Transverse colon (tissue), 4 donors: ENCODE measurements around the gene SERGEF. TPM values are rescaled to one million over a fixed set of nuclear protein-coding genes. Genes with fewer than 3 reads are reported as not detected.

Experiments
- DNase-seq: peaks from one replicate; pipeline ENCODE4 v3.0.0-alpha.2; 2019
- H3K27ac ChIP-seq, 4 donors: fragments of 200-600 bp; sonication (generic); 2 replicates each; pipeline ENCODE4 v1.5.1; 2016 to 2018; ENCODE audit warnings: inconsistent platforms in 4 of 4
- H3K27me3 ChIP-seq: fragments of 200-600 bp; sonication (generic); 2 replicates; pipeline ENCODE4 v1.5.1; 2017; ENCODE audit warnings: inconsistent platforms
- H3K36me3 ChIP-seq, 4 donors: fragments of 200-600 bp; sonication (generic); 2 replicates each; pipeline ENCODE4 v1.5.1; 2017 to 2019; ENCODE audit warnings: inconsistent platforms in 4 of 4
- H3K4me1 ChIP-seq, 4 donors: fragments of 200-600 bp; sonication (generic); 2 replicates each; pipeline ENCODE4 v1.5.1; 2017 to 2020; ENCODE audit warnings: inconsistent platforms in 4 of 4
- H3K4me3 ChIP-seq, 4 donors: fragments of 200-600 bp; sonication (generic); 1 replicate in 1 of 4; 2 replicates in 3 of 4; pipeline versions ENCODE4 v1.5.1 to v1.6.1; 2017 to 2019; ENCODE audit warnings: inconsistent platforms in 4 of 4
- H3K9me3 ChIP-seq, 2 donors: fragments of 200-600 bp; sonication (generic); 2 replicates each; pipeline ENCODE4 v1.5.1; 2017 to 2019; ENCODE audit warnings: inconsistent platforms in 2 of 2
- EP300 ChIP-seq: sonication (generic); formaldehyde crosslinking; IDR thresholded peaks from one replicate; pipeline ENCODE4 v1.6.1; 2017; ENCODE audit warnings: antibody characterized with exemption, low read depth
- POLR2A ChIP-seq: fragments of 450-650 bp; IDR thresholded peaks from one replicate; pipeline ENCODE4 v1.6.1; 2016; ENCODE audit warnings: antibody characterized with exemption, mild to moderate bottlenecking, moderate library complexity
- POLR2AphosphoS5 ChIP-seq, 3 donors: sonication (generic); formaldehyde crosslinking; IDR thresholded peaks; one replicate each; pipeline ENCODE4 v1.6.1; 2016; ENCODE audit warnings: antibody characterized with exemption in 3 of 3
- WGBS, 2 donors: methylation state at CpG; one replicate each; pipeline ENCODE4 v1.1.5; 2018; ENCODE audit warnings: low coverage in 1 of 2; 5-methylcytosine and 5-hydroxymethylcytosine counted together
- in situ Hi-C, 4 donors: fragments of 200-750 bp; cut with MboI; loops; one replicate each; pipeline versions ENCODE4 v1.15.0 to v1.15.1; 2017; ENCODE audit warnings: low sequenced_read_pairs in 3 of 4, low pct_ligation_motif_present in 1 of 4, low pct_unique_long_range_greater_than_20kb in 1 of 4
- intact Hi-C: fragments of 100-400 bp; cut with DNase I; formaldehyde crosslinking; loops from one replicate; pipeline ENCODE4 v1.15.1; 2023; ENCODE audit warnings: low total_unique reads
- total RNA-seq, 4 donors: library from RNA; depleted of rRNA; stranded (reverse); fragments of >200 nt; gene quantifications; one replicate each; pipeline ENCODE4 v1.1.0, GENCODE V29; 2016
- TF ChIP-seq, protein P1 (sequence below), 5 experiments: fragments of 200-600 bp in 3 of 5; fragments of 450-650 bp in 2 of 5; sonication (generic) in 3 of 5; IDR thresholded peaks; 1 replicate in 2 of 5; 2 replicates in 3 of 5; pipeline ENCODE4 v1.5.1; 2016 to 2017; ENCODE audit warnings: antibody characterized with exemption in 5 of 5, inconsistent platforms in 3 of 5, mild to moderate bottlenecking in 2 of 5, moderate library complexity in 1 of 5

The SERGEF gene
- total RNA-seq, 4 donors from 2014 or later: 11.6 to 28.9 (median 19.1) TPM

DNA sequence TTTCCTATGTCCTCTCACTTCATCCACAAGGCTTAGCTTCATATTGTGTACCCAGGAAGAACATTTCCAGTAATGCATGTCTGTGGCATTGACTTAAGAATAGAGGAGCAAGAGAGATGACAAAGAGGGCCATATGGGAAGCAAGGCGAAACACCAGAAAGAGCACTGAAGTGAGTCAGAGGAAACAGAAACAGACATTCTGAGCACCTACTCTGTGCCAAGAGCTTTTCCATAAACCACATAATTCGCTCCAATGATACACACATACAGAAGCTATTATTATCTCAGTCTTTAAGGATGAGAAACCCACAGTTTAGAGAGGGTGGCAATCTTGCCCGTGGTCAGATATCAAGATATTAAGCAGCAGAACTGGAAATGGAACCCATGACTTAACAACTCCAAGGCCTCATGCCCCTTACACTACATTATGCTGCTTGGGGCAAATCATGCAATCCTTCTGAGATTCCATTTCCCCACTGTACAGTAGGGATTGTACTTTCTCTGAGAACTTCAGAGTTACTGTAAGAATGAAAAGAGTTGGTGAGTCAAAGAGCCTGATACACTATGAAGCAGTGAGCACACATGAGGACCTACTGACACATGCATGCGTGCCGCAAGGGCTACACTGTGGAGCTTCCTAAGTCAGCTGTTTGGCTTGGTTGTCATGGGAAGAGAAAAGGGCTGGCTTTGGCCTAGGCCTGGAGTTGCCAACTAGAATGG is 151.7 kb downstream of the SERGEF start:
- no peak for DNase-seq
- Histone ChIP-seq H3K4me3 (no peak overlapping the region), H3K9me3 (no peaks in the 10 kb centered on the region), H3K36me3 (no peaks in the 10 kb centered on the region), H3K27me3 (no peaks in the 10 kb centered on the region), H3K27ac (no peak overlapping the region), H3K4me1 (no peaks in the 10 kb centered on the region)
- in situ Hi-C loops: no loop called here
- 91 to 100% methylated on average over 3 to 5 of the region's 5 CpGs for WGBS, 2 donors
- TF ChIP-seq EP300: no peak
- no peak for TF ChIP-seq POLR2A
- TF ChIP-seq POLR2AphosphoS5 (IDR thresholded peaks at IDR 0.05): no peak
- TF ChIP-seq, protein P1, sequence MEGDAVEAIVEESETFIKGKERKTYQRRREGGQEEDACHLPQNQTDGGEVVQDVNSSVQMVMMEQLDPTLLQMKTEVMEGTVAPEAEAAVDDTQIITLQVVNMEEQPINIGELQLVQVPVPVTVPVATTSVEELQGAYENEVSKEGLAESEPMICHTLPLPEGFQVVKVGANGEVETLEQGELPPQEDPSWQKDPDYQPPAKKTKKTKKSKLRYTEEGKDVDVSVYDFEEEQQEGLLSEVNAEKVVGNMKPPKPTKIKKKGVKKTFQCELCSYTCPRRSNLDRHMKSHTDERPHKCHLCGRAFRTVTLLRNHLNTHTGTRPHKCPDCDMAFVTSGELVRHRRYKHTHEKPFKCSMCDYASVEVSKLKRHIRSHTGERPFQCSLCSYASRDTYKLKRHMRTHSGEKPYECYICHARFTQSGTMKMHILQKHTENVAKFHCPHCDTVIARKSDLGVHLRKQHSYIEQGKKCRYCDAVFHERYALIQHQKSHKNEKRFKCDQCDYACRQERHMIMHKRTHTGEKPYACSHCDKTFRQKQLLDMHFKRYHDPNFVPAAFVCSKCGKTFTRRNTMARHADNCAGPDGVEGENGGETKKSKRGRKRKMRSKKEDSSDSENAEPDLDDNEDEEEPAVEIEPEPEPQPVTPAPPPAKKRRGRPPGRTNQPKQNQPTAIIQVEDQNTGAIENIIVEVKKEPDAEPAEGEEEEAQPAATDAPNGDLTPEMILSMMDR (IDR thresholded peaks at IDR 0.05): no peak
- intact Hi-C loops: no loop called here

DNA sequence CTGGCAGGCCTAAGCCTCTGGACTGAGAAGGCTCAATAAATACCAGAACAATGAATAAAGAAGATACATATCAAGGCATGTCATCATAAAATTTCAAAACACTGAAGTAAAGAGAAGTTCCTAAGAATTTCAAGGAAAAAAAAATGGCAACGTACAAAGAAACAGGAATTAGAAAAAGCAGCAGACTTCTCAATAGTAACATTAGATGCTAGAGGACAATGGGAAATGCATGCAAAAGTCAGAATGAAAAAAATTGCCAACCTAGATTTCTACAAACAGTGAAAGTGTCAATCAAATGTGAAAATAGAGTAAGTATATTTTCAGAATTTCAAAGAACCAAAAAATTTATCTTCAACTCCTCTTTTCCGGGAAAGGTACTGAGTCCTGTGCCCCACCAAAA is 153.3 kb downstream of the SERGEF start:
- WGBS, 2 donors: 88 to 96% methylated on average over 2 of the region's 2 CpGs

DNA sequence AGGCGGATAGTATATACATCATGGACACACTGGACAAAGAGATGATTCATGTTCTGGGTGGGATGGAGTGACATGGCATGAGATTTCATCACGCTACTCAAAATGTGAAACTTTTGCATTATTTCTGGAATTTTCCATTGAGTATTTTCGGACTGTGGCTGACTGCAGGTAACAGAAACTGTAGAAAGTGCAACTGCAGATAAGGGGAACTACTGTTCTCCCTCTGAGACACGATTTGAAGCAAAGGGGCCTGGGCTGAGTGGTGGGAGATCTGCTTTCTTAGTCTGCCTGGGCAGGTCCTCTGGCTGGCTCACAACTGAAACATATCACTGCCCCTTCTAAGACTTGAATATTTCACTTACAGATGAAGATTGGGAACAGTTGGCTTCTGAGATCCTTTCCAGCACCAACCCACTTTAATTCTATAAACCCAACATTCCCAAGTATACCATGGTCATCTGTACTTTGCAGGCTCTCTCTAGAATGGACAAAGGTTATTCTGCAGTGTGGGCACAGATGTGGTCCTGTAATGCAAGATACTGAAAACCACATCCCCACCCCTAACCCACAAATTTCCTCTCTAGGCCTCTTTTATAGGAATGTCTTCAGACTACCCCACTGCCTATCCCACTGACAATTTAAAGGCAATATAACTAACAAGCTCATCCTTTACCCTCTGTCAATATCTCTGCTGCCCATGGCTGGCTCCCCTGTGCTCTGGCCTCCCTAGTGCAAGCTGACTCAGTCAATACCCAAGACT is 157.1 kb downstream of the SERGEF start:
- intact Hi-C loops: no loop called here
- H3K9me3 ChIP-seq: no peaks in the 10 kb centered on the region
- TF ChIP-seq, protein P1 (IDR thresholded peaks at IDR 0.05): no peak
- no peak for TF ChIP-seq POLR2AphosphoS5 (IDR thresholded peaks at IDR 0.05)
- TF ChIP-seq POLR2A: no peak
- no peak for TF ChIP-seq EP300
- H3K36me3 ChIP-seq: no peaks in the 10 kb centered on the region
- in situ Hi-C loops: no loop called here
- H3K4me3 ChIP-seq: no peak overlapping the region
- H3K27ac ChIP-seq: no peak overlapping the region
- H3K4me1 ChIP-seq: no peaks in the 10 kb centered on the region
- no peaks in the 10 kb centered on the region for H3K27me3 ChIP-seq
- no peak for DNase-seq
- 86 to 87% methylated on average over 3 to 4 of the region's 4 CpGs for WGBS, 2 donors

More for the DNA sequence above, 153.3 kb downstream of the SERGEF start:
- no peak overlapping the region for H3K27ac ChIP-seq
- H3K4me1 ChIP-seq: no peaks in the 10 kb centered on the region
- no peaks in the 10 kb centered on the region for H3K9me3 ChIP-seq
- H3K36me3 ChIP-seq: no peaks in the 10 kb centered on the region
- no peak overlapping the region for H3K4me3 ChIP-seq
- H3K27me3 ChIP-seq: no peaks in the 10 kb centered on the region
- in situ Hi-C loops: no loop called here
- TF ChIP-seq, protein P1 (IDR thresholded peaks at IDR 0.05): no peak
- TF ChIP-seq POLR2AphosphoS5 (IDR thresholded peaks at IDR 0.05) (no peak), POLR2A (no peak), EP300 (no peak)
- DNase-seq: no peak
- intact Hi-C loops: no loop called here

DNA sequence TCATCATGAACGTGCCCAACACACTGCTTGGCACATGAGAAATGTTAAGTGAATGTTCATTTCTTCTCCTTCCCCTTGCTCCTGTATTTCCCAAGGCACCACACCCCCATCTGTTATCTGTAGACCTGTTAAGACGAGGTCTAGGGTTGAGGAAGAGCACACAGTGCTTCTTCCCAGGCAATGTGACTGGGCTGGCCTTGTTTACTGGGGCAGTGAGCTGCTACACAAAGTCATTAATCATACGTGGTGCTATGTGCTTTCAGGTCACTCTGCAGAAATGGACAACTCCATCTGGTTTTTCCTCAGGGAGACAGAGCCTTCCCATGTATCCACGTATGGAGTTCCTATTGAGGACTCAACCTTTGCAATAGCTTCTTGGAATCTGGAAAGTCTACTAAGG is 159.6 kb downstream of the SERGEF start:
- in situ Hi-C loops: no loop called here
- Histone ChIP-seq H3K27me3 (no peaks in the 10 kb centered on the region), H3K4me1 (no peaks in the 10 kb centered on the region), H3K9me3 (no peaks in the 10 kb centered on the region), H3K36me3 (no peaks in the 10 kb centered on the region), H3K4me3 (no peak overlapping the region), H3K27ac (no peak overlapping the region)
- WGBS, 2 donors: 78% methylated on average over 4 of the region's 4 CpGs; no CpG with 5 or more reads in 1 of the 2 donors
- TF ChIP-seq POLR2AphosphoS5 (IDR thresholded peaks at IDR 0.05) (no peak), EP300 (no peak), POLR2A (no peak)
- TF ChIP-seq, protein P1 (IDR thresholded peaks at IDR 0.05): no peak
- DNase-seq: no peak
- intact Hi-C loops: no loop called here
